Loucy (cell line): ENCODE results near the gene FUS.

ENCODE experiments used
- H2AFZ ChIP-seq: fragments of 200-600 bp; sonication (generic); 2 replicates; pipeline ENCODE4 v1.6.0; 2016; ENCODE audit warnings: antibody characterized with exemption, mild to moderate bottlenecking, low read length, moderate library complexity
- H3F3A ChIP-seq: fragments of 200-600 bp; 2 replicates; pipeline ENCODE4 v1.6.0; 2016; ENCODE audit warnings: antibody characterized with exemption, low read depth, mild to moderate bottlenecking
- H3K27me3 ChIP-seq: fragments of 200-600 bp; sonication (generic); 2 replicates; pipeline ENCODE4 v1.6.1; 2014; ENCODE audit warnings: low read length, mild to moderate bottlenecking; ENCODE audit not compliant: insufficient read depth, poor library complexity, severe bottlenecking
- H3K36me3 ChIP-seq: fragments of 200-600 bp; sonication (generic); 2 replicates; pipeline ENCODE4 v1.6.1; 2016; ENCODE audit warnings: low read length; ENCODE audit not compliant: insufficient read depth
- H3K4me1 ChIP-seq: fragments of 200-600 bp; sonication (generic); 2 replicates; pipeline ENCODE4 v1.5.1; 2014; ENCODE audit warnings: low read length, mild to moderate bottlenecking; ENCODE audit not compliant: insufficient read depth, poor library complexity, severe bottlenecking
- H3K4me2 ChIP-seq: fragments of 200-600 bp; sonication (generic); 2 replicates; pipeline ENCODE4 v1.6.0; 2014; ENCODE audit warnings: antibody characterized with exemption, low read length, low read depth, mild to moderate bottlenecking; ENCODE audit not compliant: poor library complexity, severe bottlenecking
- H3K4me3 ChIP-seq: fragments of 200-600 bp; sonication (generic); 2 replicates; pipeline ENCODE4 v1.5.1; 2014; ENCODE audit warnings: low read length, mild to moderate bottlenecking, mixed read lengths; ENCODE audit not compliant: poor library complexity, severe bottlenecking
- H3K79me2 ChIP-seq: fragments of 200-600 bp; sonication (generic); 2 replicates; pipeline ENCODE4 v1.6.1; 2014; ENCODE audit warnings: low read length; ENCODE audit not compliant: insufficient read depth
- H3K9ac ChIP-seq: fragments of 200-600 bp; sonication (generic); 2 replicates; pipeline ENCODE4 v1.6.0; 2014; ENCODE audit warnings: mild to moderate bottlenecking, low read depth, low read length, moderate library complexity; ENCODE audit not compliant: poor library complexity, severe bottlenecking
- H3K9me2 ChIP-seq: fragments of 200-600 bp; sonication (generic); replicated peaks from 2 replicates; pipeline ENCODE4 v1.6.1; 2016; ENCODE audit warnings: low read depth, low read length, mixed read lengths
- H3K9me3 ChIP-seq: fragments of 200-600 bp; sonication (generic); 2 replicates; pipeline ENCODE4 v1.6.1; 2014; ENCODE audit warnings: mild to moderate bottlenecking, antibody characterized with exemption, low read length, low read depth; ENCODE audit not compliant: insufficient read depth
- H4K20me1 ChIP-seq: fragments of 200-600 bp; sonication (generic); 2 replicates; pipeline ENCODE4 v1.6.0; 2014; ENCODE audit warnings: antibody characterized with exemption, low read length, mild to moderate bottlenecking; ENCODE audit not compliant: insufficient read depth, poor library complexity, severe bottlenecking
- EZH2phosphoT487 ChIP-seq: fragments of 200-600 bp; IDR thresholded peaks from 2 replicates; pipeline ENCODE4 v1.6.1; 2018; ENCODE audit warnings: antibody characterized with exemption, mild to moderate bottlenecking, moderate library complexity, borderline replicate concordance
- TF ChIP-seq, protein P1 (sequence below): fragments of 200-600 bp; sonication (generic); conservative IDR thresholded peaks from 2 replicates; pipeline ENCODE4 v1.5.1; 2014; ENCODE audit warnings: mild to moderate bottlenecking, antibody characterized with exemption, low read length

The FUS gene

GRCh38 chr16:31131416-31131815 lies 48.5 kb upstream of the FUS start:
- Histone ChIP-seq H3K9me2 (no peaks in the 10 kb centered on the region), H3K79me2 (no peaks in the 10 kb centered on the region), H3F3A (no peaks in the 10 kb centered on the region), H3K4me3 (no peak overlapping the region), H4K20me1 (no peaks in the 10 kb centered on the region), H3K4me2 (no peak overlapping the region), H3K9ac (no peak overlapping the region), H3K27me3 (no peaks in the 10 kb centered on the region), H3K36me3 (no peaks in the 10 kb centered on the region), H3K9me3 (no peaks in the 10 kb centered on the region), H3K4me1 (no peaks in the 10 kb centered on the region), H2AFZ (no peak overlapping the region)
- no peak for TF ChIP-seq EZH2phosphoT487
- TF ChIP-seq, protein P1, sequence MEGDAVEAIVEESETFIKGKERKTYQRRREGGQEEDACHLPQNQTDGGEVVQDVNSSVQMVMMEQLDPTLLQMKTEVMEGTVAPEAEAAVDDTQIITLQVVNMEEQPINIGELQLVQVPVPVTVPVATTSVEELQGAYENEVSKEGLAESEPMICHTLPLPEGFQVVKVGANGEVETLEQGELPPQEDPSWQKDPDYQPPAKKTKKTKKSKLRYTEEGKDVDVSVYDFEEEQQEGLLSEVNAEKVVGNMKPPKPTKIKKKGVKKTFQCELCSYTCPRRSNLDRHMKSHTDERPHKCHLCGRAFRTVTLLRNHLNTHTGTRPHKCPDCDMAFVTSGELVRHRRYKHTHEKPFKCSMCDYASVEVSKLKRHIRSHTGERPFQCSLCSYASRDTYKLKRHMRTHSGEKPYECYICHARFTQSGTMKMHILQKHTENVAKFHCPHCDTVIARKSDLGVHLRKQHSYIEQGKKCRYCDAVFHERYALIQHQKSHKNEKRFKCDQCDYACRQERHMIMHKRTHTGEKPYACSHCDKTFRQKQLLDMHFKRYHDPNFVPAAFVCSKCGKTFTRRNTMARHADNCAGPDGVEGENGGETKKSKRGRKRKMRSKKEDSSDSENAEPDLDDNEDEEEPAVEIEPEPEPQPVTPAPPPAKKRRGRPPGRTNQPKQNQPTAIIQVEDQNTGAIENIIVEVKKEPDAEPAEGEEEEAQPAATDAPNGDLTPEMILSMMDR = no peak

- no peak overlapping the region for H3K4me3 ChIP-seq
- H3K4me1 ChIP-seq = no peaks in the 10 kb centered on the region
- no peaks in the 10 kb centered on the region for H3K36me3 ChIP-seq
- H3K9me2 ChIP-seq = no peaks in the 10 kb centered on the region
- H2AFZ ChIP-seq = no peak overlapping the region
- H3K79me2 ChIP-seq = no peaks in the 10 kb centered on the region
- no peaks in the 10 kb centered on the region for H3F3A ChIP-seq
- no peak overlapping the region for H3K4me2 ChIP-seq
- H3K9me3 ChIP-seq = no peaks in the 10 kb centered on the region
- TF ChIP-seq, protein P1 = no peak
- no peak for TF ChIP-seq EZH2phosphoT487
- no peaks in the 10 kb centered on the region for H3K27me3 ChIP-seq
- H4K20me1 ChIP-seq = no peaks in the 10 kb centered on the region
- H3K9ac ChIP-seq = no peak overlapping the region
Observed at GRCh38 chr16:31131841-31132271, 48.1 kb upstream of the FUS start.

DNA sequence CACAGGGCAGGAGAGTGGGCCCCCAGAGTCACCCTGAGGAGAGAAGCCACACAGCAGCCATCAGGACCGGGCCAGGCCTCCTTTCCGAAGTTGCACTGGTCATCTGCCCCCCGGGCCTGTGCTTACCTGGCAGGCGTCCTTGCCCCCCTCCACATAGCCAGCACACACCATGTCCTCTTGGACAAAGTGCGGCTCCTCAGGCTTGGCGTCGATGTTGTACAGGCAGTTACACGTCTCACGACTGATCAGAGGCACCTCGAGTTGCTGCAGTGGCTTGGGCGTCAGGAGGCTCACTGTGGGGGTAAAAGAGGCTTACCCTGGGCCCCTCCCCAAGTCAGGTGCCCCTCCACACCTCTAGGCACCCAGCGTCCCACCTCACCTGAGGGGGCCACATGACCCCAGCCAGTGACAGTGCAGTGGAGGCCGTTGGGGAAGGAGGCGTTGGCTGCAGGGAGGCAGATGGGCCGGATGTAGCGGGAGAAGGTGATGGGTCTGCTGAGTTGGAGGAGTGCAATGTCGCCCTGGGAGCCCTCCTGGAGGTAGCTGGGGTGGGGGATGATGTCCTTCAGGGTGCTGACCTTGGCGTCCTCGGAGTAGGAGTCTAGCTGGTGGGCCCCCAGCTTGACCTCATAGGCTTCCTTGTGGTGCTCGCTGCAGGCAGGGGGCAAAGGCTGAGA lies 47.5 kb upstream of the FUS start:
- Histone ChIP-seq H2AFZ (no peak overlapping the region), H3K9ac (no peak overlapping the region), H4K20me1 (no peaks in the 10 kb centered on the region), H3K36me3 (no peaks in the 10 kb centered on the region), H3K4me2 (no peak overlapping the region), H3K4me3 (no peak overlapping the region), H3K4me1 (no peaks in the 10 kb centered on the region), H3K79me2 (no peaks in the 10 kb centered on the region), H3K9me3 (no peaks in the 10 kb centered on the region), H3K27me3 (no peaks in the 10 kb centered on the region), H3F3A (no peaks in the 10 kb centered on the region), H3K9me2 (no peaks in the 10 kb centered on the region)
- TF ChIP-seq EZH2phosphoT487 = no peak
- TF ChIP-seq, protein P1 = no peak
